AG08396 (cell line): ENCODE results near the gene HS6ST2.

Experiments used
- DNase-seq: peaks from one replicate; pipeline ENCODE4 v3.0.0; 2012; ENCODE audit warnings: low spot score, mixed read lengths

Gene HS6ST2

GRCh38 chrX:132676561-132677186 is 281.8 kb downstream of the HS6ST2 start:
- no peak for DNase-seq

GRCh38 chrX:132676102-132676501 is 282.3 kb downstream of the HS6ST2 start:
- DNase-seq, result no peak

- no peak for DNase-seq
Observed at GRCh38 chrX:132673331-132673730, 285.1 kb downstream of the HS6ST2 start.

GRCh38 chrX:132671229-132671641 is 287.2 kb downstream of the HS6ST2 start:
- DNase-seq, result no peak

GRCh38 chrX:132669142-132669541 is 289.3 kb downstream of the HS6ST2 start:
- no peak for DNase-seq

GRCh38 chrX:132668178-132668577 is 290.3 kb downstream of the HS6ST2 start:
- no peak for DNase-seq

- no peak for DNase-seq
Observed at GRCh38 chrX:132665676-132666075, 292.8 kb downstream of the HS6ST2 start.

GRCh38 chrX:132664273-132664672 is 294.2 kb downstream of the HS6ST2 start:
- no peak for DNase-seq

GRCh38 chrX:132662844-132663243 is 295.6 kb downstream of the HS6ST2 start:
- no peak for DNase-seq

GRCh38 chrX:132657876-132658275 is 300.6 kb downstream of the HS6ST2 start:
- DNase-seq, result no peak

GRCh38 chrX:132652871-132653270 is 305.6 kb downstream of the HS6ST2 start:
- no peak for DNase-seq

- no peak for DNase-seq
Observed at GRCh38 chrX:132651421-132652086, 306.9 kb downstream of the HS6ST2 start.

- no peak for DNase-seq
Observed at GRCh38 chrX:132648895-132649294, 309.5 kb downstream of the HS6ST2 start.

- no peak for DNase-seq
Observed at GRCh38 chrX:132639446-132639845, 319.0 kb downstream of the HS6ST2 start.

- DNase-seq, result no peak
Observed at GRCh38 chrX:132638313-132638712, 320.1 kb downstream of the HS6ST2 start.

GRCh38 chrX:132636080-132636479 is 322.3 kb downstream of the HS6ST2 start:
- no peak for DNase-seq

- DNase-seq, result no peak
Observed at GRCh38 chrX:132634521-132634920, 323.9 kb downstream of the HS6ST2 start.

GRCh38 chrX:132631579-132632232 is 326.7 kb downstream of the HS6ST2 start:
- peak; percentile 20 for DNase-seq

GRCh38 chrX:132624466-132624865 is 334.0 kb downstream of the HS6ST2 start:
- DNase-seq, result no peak

- no peak for DNase-seq
Observed at GRCh38 chrX:132623942-132624341, 334.5 kb downstream of the HS6ST2 start.

GRCh38 chrX:132623300-132623699 is 335.1 kb downstream of the HS6ST2 start:
- no peak for DNase-seq

- no peak for DNase-seq
Observed at GRCh38 chrX:132622130-132622529, 336.3 kb downstream of the HS6ST2 start.

GRCh38 chrX:132618810-132619209 is 339.6 kb downstream of the HS6ST2 start:
- DNase-seq, result no peak
